22Rv1 (cell line): ENCODE measurements around the gene SPPL2B.

ENCODE experiments used
- CTCF ChIP-seq: fragments of 450-650 bp; IDR thresholded peaks from 2 replicates; pipeline ENCODE4 v1.5.1; 2017; ENCODE audit warnings: mild to moderate bottlenecking
- ZFX ChIP-seq: fragments of 450-650 bp; IDR thresholded peaks from 2 replicates; pipeline ENCODE4 v1.6.1; 2017; ENCODE audit warnings: antibody characterized with exemption, borderline replicate concordance

- no peak for TF ChIP-seq CTCF
- TF ChIP-seq ZFX = no peak
Measured at GRCh38 chr19:2308114-2308556, 20.3 kb upstream of the SPPL2B start, which contains the start of gene LINGO3.
